Transverse colon (tissue), 4 donors: ENCODE measurements around the gene ATP1A2.

Experiments used
- EP300 ChIP-seq: sonication (generic); formaldehyde crosslinking; IDR thresholded peaks from one replicate; pipeline ENCODE4 v1.6.1; 2017; ENCODE audit warnings: antibody characterized with exemption, low read depth
- POLR2AphosphoS5 ChIP-seq, 3 donors: sonication (generic); formaldehyde crosslinking; IDR thresholded peaks; one replicate each; pipeline ENCODE4 v1.6.1; 2016; ENCODE audit warnings: antibody characterized with exemption in 3 of 3
- TF ChIP-seq, protein P1 (sequence below), 5 experiments: fragments of 200-600 bp in 3 of 5; fragments of 450-650 bp in 2 of 5; sonication (generic) in 3 of 5; IDR thresholded peaks; 1 replicate in 2 of 5; 2 replicates in 3 of 5; pipeline ENCODE4 v1.5.1; 2016 to 2017; ENCODE audit warnings: antibody characterized with exemption in 5 of 5, inconsistent platforms in 3 of 5, mild to moderate bottlenecking in 2 of 5, moderate library complexity in 1 of 5

DNA sequence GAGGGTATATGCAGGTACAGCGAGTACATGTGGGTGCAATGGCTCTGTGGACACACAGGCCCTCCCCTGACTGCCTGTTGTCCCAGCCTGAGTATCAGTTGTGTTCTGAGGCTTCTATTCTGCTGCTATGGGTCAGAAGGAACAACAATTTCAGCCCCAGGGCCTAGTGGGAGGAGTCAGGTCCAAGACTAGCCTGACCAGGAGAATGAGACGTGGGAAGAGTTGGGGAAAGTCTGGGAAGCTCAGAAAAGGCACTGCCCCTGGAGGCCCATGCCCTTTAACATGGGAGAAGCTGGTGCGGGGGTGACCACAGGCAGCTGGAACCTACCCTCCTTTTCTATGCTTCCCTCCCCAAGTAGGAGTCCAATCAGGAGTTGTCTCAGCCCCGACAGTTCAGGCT, 24.8 kb upstream of the ATP1A2 start:
- TF ChIP-seq POLR2AphosphoS5 (IDR thresholded peaks at IDR 0.05): no peak
- TF ChIP-seq EP300: no peak
- TF ChIP-seq, protein P1, sequence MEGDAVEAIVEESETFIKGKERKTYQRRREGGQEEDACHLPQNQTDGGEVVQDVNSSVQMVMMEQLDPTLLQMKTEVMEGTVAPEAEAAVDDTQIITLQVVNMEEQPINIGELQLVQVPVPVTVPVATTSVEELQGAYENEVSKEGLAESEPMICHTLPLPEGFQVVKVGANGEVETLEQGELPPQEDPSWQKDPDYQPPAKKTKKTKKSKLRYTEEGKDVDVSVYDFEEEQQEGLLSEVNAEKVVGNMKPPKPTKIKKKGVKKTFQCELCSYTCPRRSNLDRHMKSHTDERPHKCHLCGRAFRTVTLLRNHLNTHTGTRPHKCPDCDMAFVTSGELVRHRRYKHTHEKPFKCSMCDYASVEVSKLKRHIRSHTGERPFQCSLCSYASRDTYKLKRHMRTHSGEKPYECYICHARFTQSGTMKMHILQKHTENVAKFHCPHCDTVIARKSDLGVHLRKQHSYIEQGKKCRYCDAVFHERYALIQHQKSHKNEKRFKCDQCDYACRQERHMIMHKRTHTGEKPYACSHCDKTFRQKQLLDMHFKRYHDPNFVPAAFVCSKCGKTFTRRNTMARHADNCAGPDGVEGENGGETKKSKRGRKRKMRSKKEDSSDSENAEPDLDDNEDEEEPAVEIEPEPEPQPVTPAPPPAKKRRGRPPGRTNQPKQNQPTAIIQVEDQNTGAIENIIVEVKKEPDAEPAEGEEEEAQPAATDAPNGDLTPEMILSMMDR (IDR thresholded peaks at IDR 0.05): no peak
